ENCODE measurements around the gene PPP2R2C.

PPP2R2C gene

DNA sequence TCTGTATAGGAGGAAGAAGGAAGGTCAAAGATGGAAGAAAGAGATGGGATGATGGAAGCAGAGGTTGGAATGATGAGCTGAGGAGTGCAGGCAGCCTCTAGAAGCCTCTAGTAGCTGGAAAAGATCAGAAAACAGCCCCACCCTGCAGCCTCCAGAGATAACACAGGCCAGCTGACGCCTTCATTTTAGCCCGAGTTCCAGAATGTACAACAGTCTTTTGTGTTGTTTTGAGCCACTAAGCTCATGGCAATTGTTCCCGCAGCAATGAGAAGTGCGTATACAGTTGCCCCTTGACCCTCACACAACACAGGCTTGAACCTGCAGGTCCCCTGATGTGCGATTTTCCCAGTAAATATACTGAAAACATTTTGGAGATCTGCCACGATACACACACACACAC is 130.7 kb downstream of the PPP2R2C start:
- no peak for DNase-seq (ENCODE audit: extremely low read depth, low read depth)
- TF ChIP-seq, protein P1, sequence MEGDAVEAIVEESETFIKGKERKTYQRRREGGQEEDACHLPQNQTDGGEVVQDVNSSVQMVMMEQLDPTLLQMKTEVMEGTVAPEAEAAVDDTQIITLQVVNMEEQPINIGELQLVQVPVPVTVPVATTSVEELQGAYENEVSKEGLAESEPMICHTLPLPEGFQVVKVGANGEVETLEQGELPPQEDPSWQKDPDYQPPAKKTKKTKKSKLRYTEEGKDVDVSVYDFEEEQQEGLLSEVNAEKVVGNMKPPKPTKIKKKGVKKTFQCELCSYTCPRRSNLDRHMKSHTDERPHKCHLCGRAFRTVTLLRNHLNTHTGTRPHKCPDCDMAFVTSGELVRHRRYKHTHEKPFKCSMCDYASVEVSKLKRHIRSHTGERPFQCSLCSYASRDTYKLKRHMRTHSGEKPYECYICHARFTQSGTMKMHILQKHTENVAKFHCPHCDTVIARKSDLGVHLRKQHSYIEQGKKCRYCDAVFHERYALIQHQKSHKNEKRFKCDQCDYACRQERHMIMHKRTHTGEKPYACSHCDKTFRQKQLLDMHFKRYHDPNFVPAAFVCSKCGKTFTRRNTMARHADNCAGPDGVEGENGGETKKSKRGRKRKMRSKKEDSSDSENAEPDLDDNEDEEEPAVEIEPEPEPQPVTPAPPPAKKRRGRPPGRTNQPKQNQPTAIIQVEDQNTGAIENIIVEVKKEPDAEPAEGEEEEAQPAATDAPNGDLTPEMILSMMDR (IDR thresholded peaks at IDR 0.05; ENCODE audit: low read depth, low read length) = no peak

DNA sequence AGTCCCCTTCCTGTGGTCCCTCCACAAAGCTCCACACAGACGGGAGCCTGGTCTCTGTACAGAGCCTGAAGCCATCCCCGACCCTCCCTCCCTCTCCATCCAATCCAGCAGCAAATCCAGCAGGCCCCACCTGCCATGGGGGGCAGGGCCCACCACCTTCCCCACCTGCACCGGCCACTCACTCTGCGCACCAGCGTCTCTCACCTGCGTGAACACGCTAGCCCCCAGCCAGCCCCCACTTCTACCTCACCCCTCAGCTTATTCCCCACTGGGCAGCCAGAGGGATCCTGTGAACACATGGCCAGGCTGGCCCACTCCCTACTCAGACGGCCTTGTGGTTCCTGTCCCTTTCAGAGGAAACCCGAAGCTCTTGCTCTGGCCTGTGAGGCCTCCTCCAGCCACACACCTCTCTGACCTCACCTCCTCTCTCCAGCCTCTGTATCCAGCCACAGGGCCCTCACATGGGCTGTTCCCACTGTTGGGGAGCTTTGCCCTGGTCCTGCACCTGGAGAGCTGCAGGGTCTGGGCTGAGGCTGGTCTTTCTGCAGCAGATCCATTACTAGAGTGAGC is 131.9 kb downstream of the PPP2R2C start:
- DNase-seq (ENCODE audit: extremely low read depth, low read depth) = no peak

DNA sequence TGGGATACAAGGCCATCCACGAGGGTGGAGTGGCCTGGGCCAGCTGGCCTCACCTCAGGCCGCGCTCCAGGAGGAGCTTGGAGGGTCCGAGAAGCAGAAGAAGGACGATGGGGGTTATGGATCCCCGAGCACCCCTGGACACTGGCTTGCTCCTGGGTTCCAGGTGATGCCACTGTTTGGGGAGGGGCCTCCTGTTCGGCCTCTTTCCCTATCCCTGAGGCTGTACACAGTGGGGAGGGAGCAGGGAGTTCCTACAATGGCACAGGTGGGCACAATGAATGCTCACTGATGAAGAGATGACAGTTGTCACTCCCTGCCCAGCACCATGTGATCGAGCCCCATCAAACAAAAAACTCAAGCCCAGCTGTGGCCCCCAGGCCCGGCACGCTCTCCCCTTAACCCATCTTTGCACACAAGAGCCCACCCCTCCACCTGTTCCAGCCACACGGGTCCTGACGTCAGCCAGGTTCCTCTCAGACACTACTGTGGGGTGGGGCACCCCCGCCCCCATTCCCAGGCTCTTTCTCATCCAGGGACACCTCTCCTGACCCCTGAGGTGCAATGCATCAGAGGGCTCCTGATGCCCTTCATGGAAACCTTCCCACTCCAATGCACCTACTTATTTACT is 132.5 kb downstream of the PPP2R2C start:
- TF ChIP-seq, protein P1 (IDR thresholded peaks at IDR 0.05; ENCODE audit: low read depth, low read length) = no peak
- no peak for DNase-seq (ENCODE audit: extremely low read depth, low read depth)

More for the DNA sequence above, 131.9 kb downstream of the PPP2R2C start:
- TF ChIP-seq, protein P1 (IDR thresholded peaks at IDR 0.05; ENCODE audit: low read depth, low read length) = no peak

DNA sequence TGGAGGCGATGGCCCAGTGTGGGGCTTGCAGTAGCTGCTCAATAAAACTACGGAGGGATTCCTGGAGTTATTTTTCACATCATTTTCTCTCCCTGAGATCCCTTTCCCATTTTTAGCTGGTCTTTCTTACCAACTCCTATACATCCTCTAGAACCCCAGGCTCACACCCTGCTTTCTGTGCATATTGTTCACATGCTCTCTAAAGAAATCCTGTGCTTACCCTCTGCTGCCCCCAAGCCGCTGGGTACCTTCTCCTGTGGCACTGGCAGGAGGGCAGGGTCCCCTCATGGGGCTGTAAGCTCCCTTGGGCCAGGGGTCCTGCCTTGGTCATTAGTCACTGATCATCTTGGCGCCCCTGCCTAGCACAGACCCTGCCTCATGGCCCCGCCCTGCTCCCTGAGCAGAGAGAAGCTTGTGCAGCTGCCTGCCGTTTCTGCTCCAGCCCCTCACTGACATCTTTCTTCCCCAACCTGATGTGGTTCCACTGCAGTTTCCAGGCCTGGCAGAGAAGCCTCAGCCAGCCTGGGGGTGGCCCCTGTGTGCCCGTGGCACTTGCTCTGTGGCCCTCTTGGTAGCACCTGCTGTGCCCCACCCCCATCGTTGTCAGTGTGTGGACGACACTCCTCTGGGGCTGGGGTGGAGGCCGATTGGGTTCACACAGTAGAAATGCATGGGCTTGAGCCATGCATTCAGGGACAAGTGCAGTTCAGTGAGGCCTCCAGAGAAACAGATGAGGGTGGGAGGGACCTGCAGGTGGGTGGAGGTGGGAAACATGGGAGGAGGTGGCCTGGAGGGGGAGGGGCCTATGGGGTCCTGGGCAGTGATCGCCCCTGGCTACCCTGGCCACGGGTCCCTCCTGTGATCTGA is 133.2 kb downstream of the PPP2R2C start:
- no peak for DNase-seq (ENCODE audit: extremely low read depth, low read depth)
- TF ChIP-seq, protein P1 (IDR thresholded peaks at IDR 0.05; ENCODE audit: low read depth, low read length) = no peak

DNA sequence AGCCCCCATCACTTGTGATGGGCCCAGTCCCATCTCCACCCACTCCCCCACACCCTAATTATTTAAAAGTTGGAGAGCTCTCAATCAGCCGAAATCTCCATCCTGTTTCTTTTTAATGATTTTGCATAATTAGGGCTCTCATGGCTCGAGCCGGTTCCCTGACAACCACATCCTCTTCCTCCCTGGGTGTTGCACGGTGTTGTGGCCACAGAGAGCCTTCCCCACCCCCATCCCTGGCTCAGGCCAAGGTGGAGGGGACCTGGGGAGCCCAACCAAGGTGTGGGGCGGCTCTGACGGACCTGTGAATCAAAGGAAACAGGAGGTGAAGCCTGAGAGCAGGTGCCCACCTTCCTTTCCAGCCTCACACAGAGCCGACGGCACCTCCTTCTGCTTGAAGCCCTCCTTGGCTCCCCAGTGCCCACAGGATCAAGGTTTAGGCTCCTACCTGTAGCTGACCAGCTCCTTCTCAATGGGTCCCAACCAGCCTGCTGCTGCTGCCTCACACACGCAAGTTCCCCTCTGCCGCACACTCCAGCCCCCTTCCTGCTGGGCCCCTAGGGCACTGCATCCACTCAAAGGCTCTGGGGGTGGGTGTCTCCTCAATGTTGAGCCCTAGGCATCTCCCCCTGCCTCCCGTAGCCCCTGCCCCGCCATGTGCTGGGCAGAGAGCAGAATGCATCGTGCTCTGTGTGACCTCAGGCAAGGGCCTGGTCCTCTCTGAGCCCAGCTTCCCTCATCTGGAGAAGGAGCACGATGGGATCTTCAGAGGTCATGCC is 134.1 kb downstream of the PPP2R2C start:
- no peak for DNase-seq (ENCODE audit: extremely low read depth, low read depth)
- TF ChIP-seq, protein P1 (IDR thresholded peaks at IDR 0.05; ENCODE audit: low read depth, low read length) = no peak

DNA sequence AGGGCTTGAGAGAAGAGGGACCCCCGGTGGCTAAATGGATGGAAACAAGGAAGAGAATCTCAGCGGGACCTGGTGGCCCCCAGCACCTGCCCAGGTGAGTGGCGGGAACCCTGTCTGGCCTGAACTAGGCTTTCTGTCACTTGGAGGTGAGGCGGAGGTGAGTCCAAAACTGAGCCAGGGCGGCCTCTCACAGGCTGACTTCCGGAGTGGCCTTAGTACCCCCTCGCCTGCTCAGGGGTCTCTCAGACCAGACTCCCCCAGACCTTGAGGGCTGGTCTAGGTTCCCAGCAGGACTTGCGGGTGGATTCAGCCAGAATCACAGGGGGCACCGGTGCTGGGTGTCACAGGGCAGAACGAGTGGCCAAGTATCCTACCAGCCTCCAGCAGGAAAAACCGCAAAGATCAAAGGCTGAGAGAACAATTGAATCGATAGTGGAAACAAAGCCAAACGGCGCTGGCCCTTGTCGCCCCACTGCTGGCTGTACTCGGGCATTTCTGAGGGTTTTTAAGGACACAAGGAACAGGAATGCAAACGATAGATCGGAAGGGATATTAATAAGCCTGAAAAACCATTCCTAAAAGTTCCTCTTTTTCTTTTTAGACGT is 135.0 kb downstream of the PPP2R2C start:
- TF ChIP-seq, protein P1 (IDR thresholded peaks at IDR 0.05; ENCODE audit: low read depth, low read length) = no peak
- no peak for DNase-seq (ENCODE audit: extremely low read depth, low read depth)

All from AG09319 (cell line).